Activated CD4-positive, alpha-beta T cell treated with anti-CD3 and anti-CD28 coated beads for 36 hours (primary cell): ENCODE measurements around the gene HDGFL2. TPM values are rescaled to one million over a fixed set of nuclear protein-coding genes. Genes with fewer than 3 reads are reported as not detected.
A peak's percentile ranks its signal among the peaks of the same experiment; 100 is the strongest.
"Not testable (repeated sequence)": the region's sequence is repeated elsewhere in the genome, so short reads cannot be mapped to it uniquely, and the experiment has no call there.

Experiments used
- ATAC-seq: fragments of 200-7000 bp; cut with Tn5 transposase; one replicate; pipeline ENCODE4 v1.10.0; 2021; ENCODE audit warnings: mild to moderate bottlenecking, moderate library complexity
- CTCF ChIA-PET: fragments of 350-600 bp; sonication (Branson Sonifier 250); formaldehyde crosslinking; loops from one replicate; lab custom pipeline; 2021; ENCODE audit warnings: antibody characterized with exemption; lab: Charles Lee
- POLR2A ChIA-PET: fragments of 350-600 bp; sonication (Branson Sonifier 250); formaldehyde crosslinking; loops from one replicate; lab custom pipeline; 2021; ENCODE audit warnings: antibody characterized with exemption, inconsistent platforms; lab: Charles Lee
- DNase-seq: peaks from one replicate; pipeline ENCODE4 v3.0.0-alpha.2; 2020
- H3K27ac Mint-ChIP-seq: one replicate; pipeline ENCODE4 v1.8.0; 2021; ENCODE audit warnings: mixed read lengths
- H3K27me3 Mint-ChIP-seq: one replicate; pipeline ENCODE4 v1.8.0; 2021; ENCODE audit warnings: mixed read lengths
- H3K36me3 Mint-ChIP-seq: one replicate; pipeline ENCODE4 v1.8.0; 2021; ENCODE audit warnings: low read depth, mixed read lengths
- H3K4me1 Mint-ChIP-seq: one replicate; pipeline ENCODE4 v1.8.0; 2021; ENCODE audit warnings: mixed read lengths
- H3K4me3 Mint-ChIP-seq: one replicate; pipeline ENCODE4 v1.8.0; 2021; ENCODE audit warnings: mild to moderate bottlenecking, moderate library complexity, mixed read lengths
- H3K9me3 Mint-ChIP-seq: one replicate; pipeline ENCODE4 v1.8.0; 2021; ENCODE audit warnings: low read depth, mixed read lengths
- intact Hi-C, 2 experiments: fragments of 100-400 bp; cut with DNase I in 1 of 2; cut with micrococcal nuclease in 1 of 2; formaldehyde crosslinking; loops; one replicate each; pipeline versions ENCODE4 v1.14.2 to v1.15.1; 2022 to 2024; cut with DNase I, micrococcal nuclease
- total RNA-seq, 2 experiments: library from RNA; stranded (reverse); gene quantifications; one replicate each; pipeline ENCODE4 v1.2.3, GENCODE V29; 2021

HDGFL2 gene
- total RNA-seq, 2 experiments from 2014 or later = 50.5 to 68.1 TPM

DNA sequence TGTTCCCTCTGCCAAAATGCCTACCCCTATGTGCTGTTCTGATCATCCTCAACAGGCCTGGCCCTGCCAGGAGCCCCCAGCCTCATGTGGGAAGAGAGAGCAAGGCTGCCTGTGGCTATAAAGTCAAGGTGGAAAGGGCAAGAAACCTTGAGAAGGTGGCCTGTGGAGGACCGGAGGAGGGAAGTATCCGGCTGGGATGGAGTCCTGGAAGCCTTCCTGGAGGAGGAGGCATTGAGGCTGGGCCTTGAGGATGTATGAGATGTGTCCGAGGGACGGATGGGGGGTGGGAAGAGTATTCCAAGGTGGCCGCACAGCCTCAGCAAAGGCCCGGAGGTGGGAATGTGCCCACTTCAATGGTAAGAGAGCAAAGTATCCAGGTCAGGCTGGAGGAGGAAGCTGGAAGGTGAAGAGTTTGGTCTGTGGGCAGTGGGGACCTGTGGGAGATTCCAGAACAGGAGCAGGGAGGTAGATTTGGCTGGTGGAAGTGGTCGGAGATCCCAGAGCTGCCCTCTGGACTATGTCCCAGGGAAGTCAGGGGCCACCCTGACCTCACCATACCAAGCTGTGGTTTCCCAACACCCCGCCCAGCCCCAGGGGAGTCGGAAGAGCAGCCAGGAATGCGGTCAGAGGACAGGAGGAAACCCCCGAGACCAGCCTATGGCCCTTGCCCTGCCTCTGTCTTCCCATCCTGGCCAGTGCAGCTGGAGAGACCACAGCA lies 49.2 kb downstream of the HDGFL2 start:
- no peak overlapping the region for H3K4me3 Mint-ChIP-seq
- POLR2A ChIA-PET = no interaction called here

DNA sequence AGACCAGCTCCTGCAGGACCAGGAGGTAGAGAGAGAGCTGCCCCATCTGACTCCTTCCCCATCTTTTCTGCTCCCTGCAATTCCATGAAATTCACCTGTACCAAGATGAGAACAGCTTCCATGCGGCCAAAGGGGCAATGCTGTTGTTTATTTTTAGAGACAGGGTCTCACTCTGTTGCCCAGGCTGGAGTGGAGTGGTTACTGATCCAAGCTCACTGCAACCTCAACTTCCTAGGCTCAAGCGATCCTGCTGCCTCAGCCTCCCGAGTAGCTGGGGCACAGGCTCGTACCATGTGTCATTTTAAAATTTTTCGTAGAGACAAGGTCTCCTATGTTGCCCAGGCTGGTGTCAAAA lies 49.8 kb downstream of the HDGFL2 start:
- POLR2A ChIA-PET = no interaction called here
- H3K4me1 Mint-ChIP-seq = no peaks in the 10 kb centered on the region
- intact Hi-C loops = no loop called here

More for the DNA sequence above, 49.2 kb downstream of the HDGFL2 start:
- ATAC-seq (no peak), DNase-seq (no peak)
- Mint-ChIP-seq H3K36me3 (no peaks in the 10 kb centered on the region), H3K27me3 (no peaks in the 10 kb centered on the region), H3K27ac (no peak overlapping the region), H3K4me1 (no peaks in the 10 kb centered on the region), H3K9me3 (no peaks in the 10 kb centered on the region)
- CTCF ChIA-PET = interaction anchor here (0.5 to 0.7 kb wide), 2 partner anchors 103 to 106 kb away, joined by 3 read pairs; no protein-coding TSS in a partner anchor
- intact Hi-C loops = no loop called here

DNA sequence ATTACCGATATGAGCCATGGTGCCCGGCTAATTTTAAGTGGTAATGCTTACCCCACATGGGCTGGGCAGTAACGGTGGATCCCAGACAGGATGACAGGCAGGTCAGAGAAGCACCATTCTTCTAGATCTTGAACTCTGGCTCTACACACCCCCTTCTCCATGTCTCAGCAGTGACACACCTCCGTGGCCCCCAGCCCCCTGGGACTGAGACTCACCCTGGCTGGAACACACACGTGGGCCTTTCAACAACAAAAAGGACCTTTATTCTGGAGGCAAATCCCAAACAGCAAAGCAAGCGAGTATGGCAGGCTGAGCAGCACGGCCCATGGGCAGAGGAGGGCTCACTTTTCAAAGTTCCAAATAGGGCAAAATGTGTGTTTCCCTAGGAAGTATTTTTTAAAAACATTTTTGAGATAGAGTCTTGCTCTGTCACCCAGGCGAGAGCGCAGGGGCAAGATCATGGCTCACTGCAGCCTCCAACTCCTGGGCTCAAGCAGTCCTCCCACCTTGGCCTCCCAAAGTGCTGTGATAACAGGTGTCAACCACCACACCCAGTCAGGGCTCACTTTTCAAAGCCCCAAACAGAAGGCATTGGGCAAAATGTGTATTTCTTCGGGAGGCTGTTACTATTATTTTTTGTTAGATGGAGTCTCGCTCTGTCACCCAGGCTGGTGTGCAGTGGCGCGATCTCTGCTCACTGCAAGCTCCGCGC lies 50.4 kb downstream of the HDGFL2 start:
- DNase-seq (no peak), ATAC-seq (no peak)
- Mint-ChIP-seq H3K27ac (no peak overlapping the region), H3K4me3 (no peak overlapping the region), H3K36me3 (no peaks in the 10 kb centered on the region), H3K9me3 (no peaks in the 10 kb centered on the region), H3K27me3 (no peaks in the 10 kb centered on the region), H3K4me1 (no peaks in the 10 kb centered on the region)
- ChIA-PET CTCF (interaction anchor here (0.6 to 3.5 kb wide), 9 partner anchors 12 to 1089 kb away, joined by 3 to 35 read pairs (median 4); partner anchors contain the start of genes LRG1 and PLIN5), POLR2A (no interaction called here)
- intact Hi-C loops = no loop called here

More for the DNA sequence above, 49.8 kb downstream of the HDGFL2 start:
- no peak overlapping the region for H3K27ac Mint-ChIP-seq
- H3K4me3 Mint-ChIP-seq = no peak overlapping the region
- no peak for ATAC-seq
- no peaks in the 10 kb centered on the region for H3K36me3 Mint-ChIP-seq
- H3K9me3 Mint-ChIP-seq = no peaks in the 10 kb centered on the region
- H3K27me3 Mint-ChIP-seq = no peaks in the 10 kb centered on the region
- DNase-seq = no peak
- CTCF ChIA-PET = interaction anchor here (0.5 to 0.6 kb wide), 2 partner anchors 103 to 1089 kb away, joined by 3 read pairs; no protein-coding TSS in a partner anchor

DNA sequence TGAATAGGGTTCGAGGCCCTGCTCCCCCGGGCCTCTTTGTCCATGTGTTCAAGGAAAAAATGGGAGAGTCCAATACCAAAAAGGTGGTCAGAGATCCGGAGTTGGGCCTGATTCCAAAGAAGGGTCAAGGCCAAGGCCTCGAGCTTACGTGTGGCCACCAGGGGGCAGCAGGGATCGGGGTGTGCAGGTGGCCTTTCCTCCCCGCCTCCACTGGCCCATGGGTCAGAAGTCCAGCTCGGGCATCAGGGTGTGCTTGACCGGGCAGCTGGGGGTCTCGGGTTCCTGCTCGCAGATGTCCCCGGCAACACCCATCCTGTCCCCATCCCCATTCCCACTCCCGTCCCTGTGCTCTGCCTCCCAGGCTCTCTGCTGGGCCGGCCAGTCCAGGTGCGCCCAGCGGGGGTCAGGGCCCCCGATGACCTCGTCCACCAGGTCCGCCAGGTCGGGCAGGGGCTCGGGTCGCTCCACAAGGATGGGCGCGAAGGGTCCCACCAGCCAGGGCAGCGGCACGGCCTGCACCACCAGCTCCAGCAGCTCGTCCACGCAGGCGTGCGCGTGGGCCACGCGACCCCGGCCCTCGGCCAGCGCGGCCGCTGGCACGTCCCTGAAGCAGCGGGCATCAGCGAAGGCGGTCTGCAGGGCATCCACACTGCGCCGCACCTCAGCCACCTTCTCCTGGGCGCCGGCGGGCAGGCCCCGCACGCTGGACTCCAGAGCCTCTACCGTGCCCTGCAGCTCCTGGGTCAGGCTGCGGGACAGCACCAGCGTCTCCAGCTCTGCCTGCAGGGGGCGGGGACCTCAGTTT lies 51.4 kb downstream of the HDGFL2 start:
- ChIA-PET CTCF (interaction anchor here (0.6 to 3.5 kb wide), 9 partner anchors 11 to 361 kb away, joined by 3 to 35 read pairs (median 5); partner anchors contain the start of genes LRG1 and PLIN5), POLR2A (no interaction called here)
- ATAC-seq = no peak
- Mint-ChIP-seq H3K27ac (no peak overlapping the region), H3K4me3 (no peak overlapping the region), H3K27me3 (no peaks in the 10 kb centered on the region), H3K36me3 (no peaks in the 10 kb centered on the region), H3K9me3 (no peaks in the 10 kb centered on the region), H3K4me1 (no peaks in the 10 kb centered on the region)
- DNase-seq = peak; percentile 62
- intact Hi-C loops = loop anchor here in 1 of 2 experiments (2.0 kb wide), 1 partner anchor 67 kb away; the partner anchor contains the start of gene UBXN6

DNA sequence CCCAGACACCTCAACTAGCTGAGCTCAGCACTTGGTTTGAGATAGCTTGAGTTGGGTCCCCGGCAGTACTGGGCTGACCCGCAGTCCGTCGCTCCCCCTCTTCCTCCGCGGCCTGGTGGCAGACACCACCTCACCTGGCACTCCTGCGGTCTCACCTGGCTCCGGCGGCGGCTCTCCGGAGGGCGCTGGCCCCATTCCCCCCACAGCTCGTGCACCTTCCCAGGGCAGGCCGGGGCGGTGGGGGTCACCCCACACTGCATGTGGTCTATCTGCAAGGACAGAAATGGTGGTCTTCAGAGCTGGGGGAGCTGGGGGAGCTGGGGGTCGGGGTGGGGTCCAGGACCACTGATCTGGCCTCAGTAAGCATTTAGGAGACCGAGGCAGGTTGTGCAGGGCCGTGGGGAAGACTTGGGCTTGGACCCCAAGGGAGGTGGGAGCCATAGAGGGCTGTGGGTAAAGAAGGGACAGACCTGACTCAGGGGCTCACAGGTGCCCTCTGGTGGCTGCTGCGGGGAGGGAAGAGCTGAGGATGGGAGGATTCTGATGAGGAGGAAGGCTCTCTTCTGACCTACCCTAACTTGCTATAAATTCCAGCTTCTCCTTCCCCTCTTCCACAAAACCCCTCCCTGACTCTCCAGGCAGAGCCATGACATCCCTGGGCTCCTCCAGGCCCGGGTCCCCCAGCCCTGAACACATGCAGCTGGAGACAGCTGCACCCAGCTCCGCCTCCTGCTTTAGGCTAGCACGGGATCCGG lies 52.9 kb downstream of the HDGFL2 start:
- no peak overlapping the region for H3K4me3 Mint-ChIP-seq
- H3K27ac Mint-ChIP-seq = no peak overlapping the region
- intact Hi-C loops = loop anchor here in 1 of 2 experiments (1.0 to 2.0 kb wide), 3 partner anchors 68 to 258 kb away; partner anchors contain the start of gene UBXN6
- H3K4me1 Mint-ChIP-seq = no peaks in the 10 kb centered on the region
- CTCF ChIA-PET = interaction anchor here (0.6 to 3.5 kb wide), 15 partner anchors 8 to 1212 kb away, joined by 3 to 35 read pairs (median 3); partner anchors contain the start of genes PLIN5 and YJU2
- peak; percentile 86 for DNase-seq
- POLR2A ChIA-PET = no interaction called here
- H3K27me3 Mint-ChIP-seq = peaks cover 2% of the 10 kb centered on the region
- no peaks in the 10 kb centered on the region for H3K9me3 Mint-ChIP-seq
- H3K36me3 Mint-ChIP-seq = no peaks in the 10 kb centered on the region
- ATAC-seq = peak; percentile 93

DNA sequence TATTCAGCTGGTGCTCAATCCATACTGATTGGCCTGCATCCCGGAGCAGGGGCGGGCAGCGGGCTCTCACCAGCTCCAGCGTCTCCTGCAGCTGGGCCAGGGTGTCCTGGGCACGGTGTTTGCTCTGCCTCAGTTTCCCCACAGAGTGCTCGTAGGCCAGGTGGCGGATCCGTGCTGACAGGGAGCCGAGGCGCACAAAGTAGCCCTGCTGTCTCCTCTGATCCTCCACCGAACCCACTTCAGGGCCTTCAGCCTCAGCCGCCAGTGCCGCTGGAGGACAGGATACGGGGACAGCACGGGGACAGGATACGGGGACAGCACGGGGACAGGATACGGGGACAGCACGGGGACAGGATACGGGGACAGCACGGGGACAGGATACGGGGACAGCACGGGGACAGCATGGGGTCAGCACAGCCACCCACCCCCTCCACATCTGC lies 53.5 kb downstream of the HDGFL2 start:
- Mint-ChIP-seq H3K27me3 (peaks cover 2% of the 10 kb centered on the region), H3K4me3 (no peak overlapping the region), H3K36me3 (no peaks in the 10 kb centered on the region), H3K27ac (no peak overlapping the region), H3K4me1 (no peaks in the 10 kb centered on the region), H3K9me3 (no peaks in the 10 kb centered on the region)
- intact Hi-C loops = loop anchor here in 1 of 2 experiments (1.0 to 2.0 kb wide), 3 partner anchors 69 to 258 kb away; partner anchors contain the start of gene UBXN6
- POLR2A ChIA-PET = no interaction called here
- CTCF ChIA-PET = interaction anchor here (0.6 to 3.5 kb wide), 11 partner anchors 8 to 1212 kb away, joined by 3 to 35 read pairs (median 3); partner anchors contain the start of gene PLIN5
- ATAC-seq = no peak
- DNase-seq = no peak

DNA sequence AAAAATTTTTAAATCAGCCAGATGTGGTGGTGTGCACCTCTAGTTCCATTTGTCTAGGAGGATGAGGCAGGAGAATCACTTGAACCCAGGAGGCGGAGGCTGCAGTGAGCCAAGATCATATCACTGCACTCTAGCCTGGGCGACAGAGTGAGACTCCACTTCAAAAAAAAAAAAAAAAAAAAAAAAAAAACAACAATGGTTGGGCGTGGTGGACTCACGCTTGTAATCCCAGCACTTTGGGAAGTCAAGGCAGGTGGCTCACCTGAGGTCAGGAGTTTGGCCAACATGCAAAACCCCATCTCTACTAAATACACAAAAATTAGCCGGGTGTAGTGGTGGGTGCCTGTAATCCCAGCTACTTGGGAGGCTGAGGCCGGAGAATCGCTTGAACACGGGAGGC lies 55.3 kb downstream of the HDGFL2 start:
- POLR2A ChIA-PET, DNase-seq, H3K27ac Mint-ChIP-seq, H3K27me3 Mint-ChIP-seq, H3K36me3 Mint-ChIP-seq, ATAC-seq, intact Hi-C loops, H3K4me1 Mint-ChIP-seq, CTCF ChIA-PET, H3K9me3 Mint-ChIP-seq, H3K4me3 Mint-ChIP-seq: not testable (repeated sequence)

DNA sequence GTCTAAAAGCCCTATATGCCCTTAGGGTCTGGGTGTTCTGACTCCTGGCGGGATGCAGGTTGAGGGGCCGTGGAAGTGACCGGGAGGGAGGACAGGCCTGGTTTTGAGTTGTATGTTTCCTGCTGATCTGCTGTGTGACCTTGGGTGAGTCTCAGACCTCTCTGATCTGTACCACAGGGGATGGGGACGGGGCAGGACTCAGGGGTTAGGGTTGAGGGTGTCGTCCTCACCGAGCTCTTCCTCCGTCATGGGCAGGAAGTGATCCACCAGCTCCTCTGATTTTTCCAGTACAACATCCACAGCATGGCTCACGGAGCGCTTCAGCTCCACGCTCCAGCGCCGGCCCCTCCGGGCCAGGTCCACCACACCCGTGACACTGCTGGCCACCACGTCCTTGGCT lies 56.7 kb downstream of the HDGFL2 start:
- Mint-ChIP-seq H3K9me3 (no peaks in the 10 kb centered on the region), H3K27me3 (peaks cover 2% of the 10 kb centered on the region), H3K36me3 (no peaks in the 10 kb centered on the region), H3K4me1 (no peaks in the 10 kb centered on the region), H3K4me3 (no peak overlapping the region), H3K27ac (no peak overlapping the region)
- intact Hi-C loops = no loop called here
- ATAC-seq (no peak), DNase-seq (no peak)
- ChIA-PET POLR2A (no interaction called here), CTCF (interaction anchor here (0.7 kb wide), 1 partner anchor 1299 kb away, joined by 3 read pairs; no protein-coding TSS in a partner anchor)

DNA sequence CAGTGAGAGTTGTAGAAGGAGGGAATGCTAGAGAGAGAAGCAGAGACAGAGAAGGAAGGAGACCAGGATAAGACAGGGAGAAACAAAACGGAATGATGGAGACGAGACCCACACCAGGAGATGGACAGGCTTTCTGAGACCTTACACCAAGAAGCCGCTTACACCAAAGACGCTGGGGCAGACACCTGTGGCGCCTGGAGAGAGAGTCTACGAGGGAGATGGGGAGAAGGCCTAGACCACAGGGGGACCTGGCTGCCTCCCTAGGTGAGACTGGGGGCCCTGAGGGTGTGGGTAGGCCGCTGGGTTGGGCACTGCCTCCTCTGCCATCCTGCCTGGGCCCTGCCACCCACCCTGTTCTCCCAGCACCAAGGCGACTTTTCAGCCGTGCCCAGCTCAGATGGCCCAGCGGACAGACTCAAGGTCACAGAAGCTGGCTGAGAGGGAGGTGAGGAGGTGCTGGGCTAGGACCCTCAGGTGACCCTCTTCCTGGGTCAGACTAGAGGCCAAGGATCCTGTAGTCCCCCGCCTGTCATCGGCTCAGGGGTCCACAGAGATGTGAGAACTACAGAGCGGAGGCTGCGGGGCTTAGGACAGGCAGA lies 57.9 kb downstream of the HDGFL2 start:
- no peak overlapping the region for H3K4me3 Mint-ChIP-seq
- no peaks in the 10 kb centered on the region for H3K4me1 Mint-ChIP-seq
- H3K36me3 Mint-ChIP-seq = no peaks in the 10 kb centered on the region
- H3K9me3 Mint-ChIP-seq = no peaks in the 10 kb centered on the region
- peaks cover 2% of the 10 kb centered on the region for H3K27me3 Mint-ChIP-seq
- CTCF ChIA-PET = no interaction called here
- DNase-seq = no peak
- ATAC-seq = no peak
- H3K27ac Mint-ChIP-seq = peak overlapping the region; percentile 28
- intact Hi-C loops = no loop called here
- POLR2A ChIA-PET = no interaction called here

DNA sequence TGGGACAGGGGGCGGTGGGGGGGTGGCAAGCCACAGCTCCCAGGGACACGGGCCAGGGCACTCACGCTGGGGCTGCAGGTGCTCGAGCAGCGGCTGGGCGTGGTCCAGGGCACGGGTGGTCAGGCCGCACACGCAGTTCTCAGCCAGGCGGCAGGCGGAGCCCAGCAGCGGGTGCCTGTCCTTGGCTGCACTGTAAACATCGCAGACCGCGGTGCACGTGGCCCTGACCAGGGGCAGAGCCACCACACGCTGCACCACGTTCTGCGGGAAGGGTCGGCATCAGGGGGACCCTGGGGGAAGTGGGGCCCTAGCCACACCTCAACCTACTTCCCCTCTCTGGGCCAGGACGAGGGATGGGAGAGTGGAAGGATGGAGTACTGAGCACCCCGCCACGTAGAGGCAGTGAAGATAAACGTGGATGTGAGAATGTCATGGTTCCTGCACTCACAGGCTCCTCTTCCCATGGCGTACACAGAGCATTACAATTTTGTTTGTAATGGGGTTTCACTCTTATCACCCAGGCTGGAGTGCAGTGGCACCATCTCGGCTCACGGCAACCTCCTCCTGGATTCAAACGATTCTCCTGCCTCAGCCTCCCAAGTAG lies 59.6 kb downstream of the HDGFL2 start:
- POLR2A ChIA-PET = no interaction called here
- CTCF ChIA-PET = no interaction called here
- DNase-seq = no peak
- Mint-ChIP-seq H3K9me3 (no peaks in the 10 kb centered on the region), H3K27me3 (peaks cover 6% of the 10 kb centered on the region), H3K27ac (no peak overlapping the region), H3K4me3 (no peak overlapping the region), H3K36me3 (no peaks in the 10 kb centered on the region), H3K4me1 (peaks cover 2% of the 10 kb centered on the region)
- intact Hi-C loops = no loop called here
- ATAC-seq = no peak
